Tongue (tissue), 2 donors: ENCODE measurements around the gene FILIP1L. TPM values are rescaled to one million over a fixed set of nuclear protein-coding genes. Genes with fewer than 3 reads are reported as not detected.

ENCODE experiments used
- DNase-seq: peaks from one replicate; pipeline ENCODE4 v3.0.0-alpha.2; 2015
- total RNA-seq: library from RNA; depleted of rRNA; stranded (reverse); fragments of >200 nt; gene quantifications from one replicate; pipeline ENCODE4 v1.2.3, GENCODE V29; 2014

FILIP1L gene
- total RNA-seq, 1 donor from 2014 or later = 72.0 TPM

GRCh38 chr3:99866261-99866761, 248.0 kb downstream of the FILIP1L start:
- peak; percentile 40 for DNase-seq

GRCh38 chr3:99865321-99865720, 249.0 kb downstream of the FILIP1L start:
- no peak for DNase-seq

- DNase-seq = no peak
Measured at GRCh38 chr3:99864289-99864688, 250.0 kb downstream of the FILIP1L start.

- no peak for DNase-seq
Measured at GRCh38 chr3:99863588-99863987, 250.7 kb downstream of the FILIP1L start.

- no peak for DNase-seq
Measured at GRCh38 chr3:99863002-99863401, 251.3 kb downstream of the FILIP1L start.

- no peak for DNase-seq
Measured at GRCh38 chr3:99862208-99862607, 252.1 kb downstream of the FILIP1L start.

- no peak for DNase-seq
Measured at GRCh38 chr3:99861216-99861615, 253.1 kb downstream of the FILIP1L start.

- DNase-seq = peak; percentile 63
Measured at GRCh38 chr3:99859825-99860224, 254.5 kb downstream of the FILIP1L start.

- no peak for DNase-seq
Measured at GRCh38 chr3:99858469-99858868, 255.8 kb downstream of the FILIP1L start.

GRCh38 chr3:99857278-99857677, 257.0 kb downstream of the FILIP1L start:
- DNase-seq = no peak

- DNase-seq = no peak
Measured at GRCh38 chr3:99856437-99857220, 257.7 kb downstream of the FILIP1L start.

- no peak for DNase-seq
Measured at GRCh38 chr3:99855900-99856299, 258.4 kb downstream of the FILIP1L start.

GRCh38 chr3:99854756-99855298, 259.5 kb downstream of the FILIP1L start:
- DNase-seq = no peak

- no peak for DNase-seq
Measured at GRCh38 chr3:99852851-99853250, 261.4 kb downstream of the FILIP1L start.

- no peak for DNase-seq
Measured at GRCh38 chr3:99851955-99852354, 262.3 kb downstream of the FILIP1L start.

- no peak for DNase-seq
Measured at GRCh38 chr3:99850608-99851007, 263.7 kb downstream of the FILIP1L start.

GRCh38 chr3:99848433-99848832, 265.9 kb downstream of the FILIP1L start:
- no peak for DNase-seq

GRCh38 chr3:99846477-99847160, 267.7 kb downstream of the FILIP1L start:
- DNase-seq = peak; percentile 81

GRCh38 chr3:99845999-99846398, 268.3 kb downstream of the FILIP1L start:
- DNase-seq = peak; percentile 23

- no peak for DNase-seq
Measured at GRCh38 chr3:99845331-99845730, 269.0 kb downstream of the FILIP1L start.

GRCh38 chr3:99843590-99844258, 270.6 kb downstream of the FILIP1L start:
- no peak for DNase-seq

GRCh38 chr3:99842826-99843589, 271.3 kb downstream of the FILIP1L start:
- peak; percentile 77 for DNase-seq
